ENCODE measurements around the gene C11orf58. TPM values are rescaled to one million over a fixed set of nuclear protein-coding genes. Genes with fewer than 3 reads are reported as not detected.

Gene C11orf58
- total RNA-seq, 1 experiment from 2014 or later, result 127 TPM

- no peaks in the 10 kb centered on the region; the same call in 1 of the 2 replicates for H3K36me3 ChIP-seq (replicated peaks; ENCODE audit: control insufficient read depth, insufficient read depth, low read length)
- no peak overlapping the region for H3K4me3 ChIP-seq (ENCODE audit: insufficient read depth, low read depth, low read length)
- no peaks in the 10 kb centered on the region for H3K27me3 ChIP-seq (ENCODE audit: control insufficient read depth, insufficient read depth, low read length)
- no peak for DNase-seq
Measured at GRCh38 chr11:16796311-16796710, 57.9 kb downstream of the C11orf58 start.

GRCh38 chr11:16797776-16798175 lies 59.3 kb downstream of the C11orf58 start:
- no peaks in the 10 kb centered on the region for H3K27me3 ChIP-seq (ENCODE audit: control insufficient read depth, insufficient read depth, low read length)
- no peak for DNase-seq
- H3K4me3 ChIP-seq (ENCODE audit: insufficient read depth, low read depth, low read length), result no peak overlapping the region
- no peaks in the 10 kb centered on the region; the same call in 1 of the 2 replicates for H3K36me3 ChIP-seq (replicated peaks; ENCODE audit: control insufficient read depth, insufficient read depth, low read length)

- no peak overlapping the region for H3K4me3 ChIP-seq (ENCODE audit: insufficient read depth, low read depth, low read length)
- H3K27me3 ChIP-seq (ENCODE audit: control insufficient read depth, insufficient read depth, low read length), result no peaks in the 10 kb centered on the region
- no peaks in the 10 kb centered on the region; the same call in 1 of the 2 replicates for H3K36me3 ChIP-seq (replicated peaks; ENCODE audit: control insufficient read depth, insufficient read depth, low read length)
- no peak for DNase-seq
Measured at GRCh38 chr11:16799221-16799620, 60.8 kb downstream of the C11orf58 start.

- H3K4me3 ChIP-seq (ENCODE audit: insufficient read depth, low read depth, low read length), result no peak overlapping the region
- H3K27me3 ChIP-seq (ENCODE audit: control insufficient read depth, insufficient read depth, low read length), result no peaks in the 10 kb centered on the region
- H3K36me3 ChIP-seq (replicated peaks; ENCODE audit: control insufficient read depth, insufficient read depth, low read length), result no peaks in the 10 kb centered on the region; the same call in 1 of the 2 replicates
- DNase-seq, result no peak
Measured at GRCh38 chr11:16799890-16800289, 61.4 kb downstream of the C11orf58 start.

- DNase-seq, result no peak
Measured at GRCh38 chr11:16800382-16800781, 61.9 kb downstream of the C11orf58 start.

GRCh38 chr11:16801288-16801980 lies 63.0 kb downstream of the C11orf58 start:
- no peaks in the 10 kb centered on the region for H3K27me3 ChIP-seq (ENCODE audit: control insufficient read depth, insufficient read depth, low read length)
- no peak overlapping the region for H3K4me3 ChIP-seq (ENCODE audit: insufficient read depth, low read depth, low read length)
- DNase-seq, result no peak
- H3K36me3 ChIP-seq (replicated peaks; ENCODE audit: control insufficient read depth, insufficient read depth, low read length), result no peaks in the 10 kb centered on the region; the same call in 1 of the 2 replicates

More at GRCh38 chr11:16800382-16800781, 61.9 kb downstream of the C11orf58 start:
- no peaks in the 10 kb centered on the region for H3K27me3 ChIP-seq (ENCODE audit: control insufficient read depth, insufficient read depth, low read length)
- no peaks in the 10 kb centered on the region; the same call in 1 of the 2 replicates for H3K36me3 ChIP-seq (replicated peaks; ENCODE audit: control insufficient read depth, insufficient read depth, low read length)
- H3K4me3 ChIP-seq (ENCODE audit: insufficient read depth, low read depth, low read length), result no peak overlapping the region

GRCh38 chr11:16804104-16804947 lies 65.9 kb downstream of the C11orf58 start:
- no peaks in the 10 kb centered on the region for H3K27me3 ChIP-seq (ENCODE audit: control insufficient read depth, insufficient read depth, low read length)
- DNase-seq, result no peak
- H3K36me3 ChIP-seq (replicated peaks; ENCODE audit: control insufficient read depth, insufficient read depth, low read length), result no peaks in the 10 kb centered on the region; the same call in 1 of the 2 replicates
- H3K4me3 ChIP-seq (ENCODE audit: insufficient read depth, low read depth, low read length), result no peak overlapping the region

- no peak overlapping the region for H3K4me3 ChIP-seq (ENCODE audit: insufficient read depth, low read depth, low read length)
- H3K27me3 ChIP-seq (ENCODE audit: control insufficient read depth, insufficient read depth, low read length), result no peaks in the 10 kb centered on the region
- H3K36me3 ChIP-seq (replicated peaks; ENCODE audit: control insufficient read depth, insufficient read depth, low read length), result no peaks in the 10 kb centered on the region; the same call in 1 of the 2 replicates
- DNase-seq, result no peak
Measured at GRCh38 chr11:16805938-16806337, 67.5 kb downstream of the C11orf58 start.

GRCh38 chr11:16806791-16807190 lies 68.3 kb downstream of the C11orf58 start:
- no peak for DNase-seq
- Histone ChIP-seq H3K27me3 (ENCODE audit: control insufficient read depth, insufficient read depth, low read length) (no peaks in the 10 kb centered on the region), H3K4me3 (ENCODE audit: insufficient read depth, low read depth, low read length) (no peak overlapping the region)

GRCh38 chr11:16807306-16807705 lies 68.9 kb downstream of the C11orf58 start:
- DNase-seq, result no peak
- Histone ChIP-seq H3K4me3 (ENCODE audit: insufficient read depth, low read depth, low read length) (no peak overlapping the region), H3K27me3 (ENCODE audit: control insufficient read depth, insufficient read depth, low read length) (no peaks in the 10 kb centered on the region), H3K36me3 (replicated peaks; ENCODE audit: control insufficient read depth, insufficient read depth, low read length) (no peaks in the 10 kb centered on the region)

More at GRCh38 chr11:16806791-16807190, 68.3 kb downstream of the C11orf58 start:
- no peaks in the 10 kb centered on the region for H3K36me3 ChIP-seq (replicated peaks; ENCODE audit: control insufficient read depth, insufficient read depth, low read length)
